GM21825 (cell line): Measurements from ENCODE around the gene TMEM131L.
"Not testable (repeated sequence)": the region's sequence is repeated elsewhere in the genome, so short reads cannot be mapped to it uniquely, and the experiment has no call there.

Experiments
- ATAC-seq: cut with Tn5 transposase; IDR thresholded peaks from one replicate; pipeline ENCODE4 v1.9.1; 2021; ENCODE audit warnings: mild to moderate bottlenecking, moderate library complexity; ENCODE audit not compliant: unreplicated experiment

TMEM131L gene

DNA sequence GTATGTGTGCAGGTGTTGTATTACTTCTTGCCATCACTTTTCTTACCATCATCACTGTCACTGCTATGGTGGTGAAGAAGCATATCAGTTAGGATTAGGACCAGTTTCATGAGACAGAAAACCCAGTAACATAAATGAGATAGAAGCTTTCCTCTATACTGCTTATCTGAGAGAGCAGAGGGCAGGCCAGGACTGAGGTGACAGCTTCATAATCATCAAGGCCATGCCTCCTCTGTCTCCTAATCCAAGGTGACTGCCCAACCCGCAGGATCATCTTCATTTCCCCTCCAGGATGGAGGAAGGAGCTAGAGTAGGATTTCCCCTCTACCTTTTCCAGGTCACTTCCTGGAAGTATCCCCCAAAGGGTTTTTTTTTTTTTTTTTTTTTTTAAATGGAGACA lies 35.4 kb downstream of the TMEM131L start:
- no peak for ATAC-seq

- no peak for ATAC-seq
Observed at GRCh38 chr4:153502584-153502983, 36.4 kb downstream of the TMEM131L start.

GRCh38 chr4:153506341-153507309 lies 40.5 kb downstream of the TMEM131L start:
- ATAC-seq, result no peak

DNA sequence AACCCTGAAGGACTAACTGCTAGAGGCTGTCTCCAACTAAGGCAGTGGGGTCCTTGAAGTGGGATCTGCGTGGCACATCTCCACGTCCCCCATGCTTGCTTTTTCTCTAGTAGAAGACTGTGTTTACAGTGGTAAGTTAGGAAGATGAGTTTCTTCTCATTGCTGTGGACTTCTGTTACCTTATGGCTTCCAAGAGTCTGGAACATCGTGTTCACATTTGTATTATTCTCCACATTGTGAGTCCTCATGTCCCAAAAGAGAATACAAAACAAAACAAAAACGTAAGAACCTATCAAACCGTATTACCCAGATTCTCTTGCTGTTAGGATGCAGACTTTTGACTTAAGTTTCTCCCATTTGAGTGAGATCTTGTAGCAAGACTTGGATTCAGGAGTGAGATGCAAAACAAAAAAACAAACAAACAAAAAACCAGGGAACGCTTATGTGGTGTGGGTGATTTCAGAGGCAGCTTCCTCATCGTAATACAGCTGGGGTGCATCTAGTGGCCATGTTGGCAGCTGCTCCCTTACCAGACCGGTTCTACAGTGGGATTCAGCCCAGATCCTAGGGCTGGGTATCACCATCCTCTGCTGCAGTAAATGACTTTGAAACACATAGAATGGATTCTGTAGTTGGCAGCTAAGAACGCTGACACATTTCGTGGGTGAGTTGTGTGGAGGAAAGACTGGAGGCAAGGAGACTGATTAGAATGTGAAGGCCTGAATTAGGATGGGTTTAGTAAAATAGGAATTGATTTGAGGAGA lies 41.3 kb downstream of the TMEM131L start:
- ATAC-seq, result no peak

- ATAC-seq, result not testable (repeated sequence)
Observed at GRCh38 chr4:153509212-153509611, 43.1 kb downstream of the TMEM131L start.

DNA sequence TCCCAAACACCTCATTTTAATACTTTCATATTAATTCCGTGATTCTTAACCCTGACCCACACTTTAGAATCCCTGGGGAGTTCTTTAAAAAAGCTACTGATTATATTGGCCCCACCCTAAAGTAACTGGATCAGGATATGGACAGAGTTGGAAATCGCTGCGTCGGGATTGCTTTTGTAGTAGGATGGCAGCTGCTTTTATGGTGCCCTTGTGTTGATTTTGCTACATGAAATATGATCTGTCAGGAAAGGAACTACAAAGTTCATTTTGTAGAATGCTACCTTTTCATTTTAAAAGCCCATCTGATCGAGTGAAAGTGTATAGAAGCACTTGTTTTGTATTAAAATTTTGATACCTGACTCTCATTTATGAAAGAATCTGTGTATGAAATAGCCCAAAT lies 43.6 kb downstream of the TMEM131L start:
- ATAC-seq, result no peak

DNA sequence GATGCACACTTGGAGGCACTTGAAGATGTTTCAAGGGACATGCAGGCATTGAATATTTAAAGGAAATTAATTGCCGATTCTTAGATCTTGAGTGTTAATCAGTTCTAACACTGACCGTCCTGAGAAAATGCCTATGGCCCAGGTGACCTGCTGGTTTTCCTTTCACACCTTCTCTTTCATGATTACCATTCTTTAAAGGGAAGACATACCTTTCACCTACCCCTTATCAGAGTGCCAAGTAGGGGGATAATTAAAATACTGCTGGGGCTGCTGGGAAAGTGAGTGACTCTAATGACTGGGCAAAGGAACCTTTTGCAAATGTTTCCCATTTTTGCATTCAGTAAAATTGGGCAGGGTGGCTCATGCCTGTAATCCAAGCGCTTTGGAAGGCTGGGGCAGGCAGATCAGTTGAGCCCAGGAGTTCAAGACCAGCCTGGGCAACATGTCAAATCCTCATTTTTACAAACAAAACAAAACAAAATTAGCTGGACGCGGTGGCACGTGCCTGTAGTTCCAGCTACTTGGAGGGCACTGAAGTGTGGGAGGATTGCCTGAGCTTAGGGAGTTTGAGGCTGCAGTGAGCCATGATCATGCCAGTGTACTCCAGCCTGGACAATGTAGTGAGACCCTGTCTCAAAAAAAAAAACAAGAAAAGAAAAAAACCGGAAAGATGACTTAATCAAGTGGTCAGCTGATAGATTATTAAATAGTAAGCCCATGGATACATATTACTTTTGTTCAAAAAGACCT lies 44.3 kb downstream of the TMEM131L start:
- no peak for ATAC-seq

DNA sequence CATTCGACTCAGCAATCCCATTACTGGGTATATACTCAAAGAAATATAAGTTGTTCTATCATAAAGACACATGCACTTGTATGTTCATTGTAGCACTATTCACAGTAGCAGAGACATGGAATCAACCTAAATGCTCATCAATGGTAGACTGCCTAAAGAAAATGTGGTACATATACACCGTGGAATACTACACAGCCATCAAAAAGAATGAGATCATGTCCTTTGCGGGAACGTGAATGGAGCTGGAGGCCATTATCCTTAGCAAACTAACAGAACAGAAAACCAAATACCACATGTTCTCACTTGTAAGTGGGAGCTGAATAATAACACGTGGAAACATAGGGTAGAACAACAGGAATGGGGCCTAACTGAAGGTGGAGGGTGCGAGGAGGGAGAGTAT lies 44.9 kb downstream of the TMEM131L start:
- no peak for ATAC-seq

DNA sequence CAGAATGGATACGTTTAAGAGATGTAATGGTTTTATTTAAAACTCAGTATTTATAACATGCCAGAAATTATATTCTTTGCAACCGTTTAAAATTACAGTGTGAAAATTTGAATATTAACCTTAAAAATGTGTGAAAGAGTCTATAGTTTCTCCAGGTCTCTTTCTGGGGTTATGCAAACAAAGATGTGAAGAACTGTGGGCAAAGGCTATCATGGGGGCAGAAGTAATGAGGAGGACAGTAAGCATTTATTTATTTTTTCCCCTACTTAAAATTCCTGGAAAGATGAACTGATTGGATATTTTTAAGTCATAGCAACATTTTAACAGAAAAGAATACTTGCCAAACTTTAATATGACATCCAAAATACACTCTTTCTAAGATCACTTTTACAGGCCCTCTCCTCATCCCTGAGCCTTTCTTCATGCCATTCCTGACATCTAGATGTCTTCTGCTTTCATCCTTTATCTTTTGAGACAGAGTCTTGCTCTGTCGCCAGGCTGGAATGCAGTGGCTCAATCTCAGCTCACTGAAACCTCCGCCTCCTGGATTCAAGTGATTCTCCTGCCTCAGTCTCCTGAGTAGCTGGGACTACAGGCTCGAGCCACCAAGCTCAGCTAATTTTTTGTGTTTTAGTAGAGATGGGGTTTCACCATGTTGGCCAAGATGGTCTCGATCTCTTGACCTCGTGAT lies 46.1 kb downstream of the TMEM131L start:
- ATAC-seq, result no peak

GRCh38 chr4:153512952-153513500 lies 46.9 kb downstream of the TMEM131L start:
- no peak for ATAC-seq

DNA sequence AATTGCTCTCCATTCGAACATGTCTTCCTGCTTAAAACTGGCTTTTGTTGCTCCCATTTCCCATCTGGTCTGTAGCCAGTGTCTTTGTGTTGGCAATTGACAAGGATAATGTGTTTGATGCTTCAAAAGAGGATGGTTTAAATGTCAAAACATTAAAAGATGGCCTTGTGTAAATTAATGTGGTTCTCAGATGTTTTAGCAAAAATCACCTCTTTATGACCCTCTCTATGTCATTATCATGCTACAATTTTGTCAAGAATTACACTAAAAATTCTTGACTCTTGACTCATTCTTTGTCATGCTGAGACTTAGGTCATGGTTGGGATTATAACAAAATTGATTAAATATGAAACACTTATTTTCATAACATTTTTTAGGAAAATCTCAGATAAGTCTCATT lies 47.4 kb downstream of the TMEM131L start:
- no peak for ATAC-seq

- ATAC-seq, result no peak
Observed at GRCh38 chr4:153514001-153514526, 47.9 kb downstream of the TMEM131L start.

- no peak for ATAC-seq
Observed at GRCh38 chr4:153514688-153515426, 48.7 kb downstream of the TMEM131L start.

- no peak for ATAC-seq
Observed at GRCh38 chr4:153517159-153517558, 51.0 kb downstream of the TMEM131L start.

DNA sequence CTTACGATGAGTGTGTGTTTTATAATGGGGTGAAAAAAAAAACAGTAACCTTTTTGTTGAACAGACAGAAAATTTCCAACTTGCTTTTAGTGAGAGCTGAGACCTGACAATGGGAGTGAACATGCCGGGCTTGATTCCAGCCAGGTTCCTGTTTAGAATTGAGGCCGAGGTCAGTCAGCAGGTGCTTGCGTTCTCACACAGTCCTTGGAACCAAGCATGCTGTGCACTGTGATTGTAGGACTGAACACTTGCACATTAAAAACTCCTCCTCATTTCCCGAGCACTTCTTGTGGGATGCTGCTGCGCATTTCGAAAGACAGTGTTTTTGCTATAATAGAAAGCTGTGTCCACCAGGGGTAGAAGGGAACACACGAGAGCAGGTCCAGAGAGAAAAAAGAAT lies 51.8 kb downstream of the TMEM131L start:
- no peak for ATAC-seq

DNA sequence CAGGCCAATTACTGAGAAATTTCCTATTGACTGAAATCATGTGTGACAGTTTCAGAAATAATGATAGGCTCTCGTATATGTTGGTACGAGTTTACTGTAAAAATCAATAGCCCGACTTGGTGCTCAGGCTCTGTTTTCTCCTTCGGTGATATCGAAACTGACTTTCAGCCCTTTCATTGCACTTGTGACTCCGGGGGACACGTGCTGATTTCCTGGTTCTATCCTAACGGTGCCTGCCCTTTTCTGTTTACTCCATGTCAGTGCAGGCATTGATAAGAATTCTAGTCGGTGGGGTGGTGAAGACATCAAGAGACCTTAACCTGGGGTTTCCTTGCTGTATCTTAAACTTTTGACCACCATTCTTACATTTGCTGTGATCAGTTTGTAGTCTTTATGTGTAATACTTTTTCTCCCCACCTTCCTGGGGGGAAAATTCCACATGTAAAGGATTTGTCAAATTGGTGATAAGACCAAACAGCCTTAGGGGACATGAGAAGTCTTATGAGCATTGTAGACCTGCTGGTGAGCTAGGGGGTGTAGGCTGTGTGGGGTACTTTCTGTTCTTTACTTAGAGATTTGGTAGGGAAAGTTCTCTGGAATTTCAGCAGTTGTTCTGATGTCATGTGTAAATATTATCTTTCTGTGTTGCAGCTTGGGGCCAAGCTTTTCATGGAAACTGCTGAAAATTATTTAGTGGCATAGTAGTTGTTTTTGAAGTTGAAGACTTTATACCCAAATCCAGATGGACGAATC lies 52.7 kb downstream of the TMEM131L start:
- no peak for ATAC-seq

DNA sequence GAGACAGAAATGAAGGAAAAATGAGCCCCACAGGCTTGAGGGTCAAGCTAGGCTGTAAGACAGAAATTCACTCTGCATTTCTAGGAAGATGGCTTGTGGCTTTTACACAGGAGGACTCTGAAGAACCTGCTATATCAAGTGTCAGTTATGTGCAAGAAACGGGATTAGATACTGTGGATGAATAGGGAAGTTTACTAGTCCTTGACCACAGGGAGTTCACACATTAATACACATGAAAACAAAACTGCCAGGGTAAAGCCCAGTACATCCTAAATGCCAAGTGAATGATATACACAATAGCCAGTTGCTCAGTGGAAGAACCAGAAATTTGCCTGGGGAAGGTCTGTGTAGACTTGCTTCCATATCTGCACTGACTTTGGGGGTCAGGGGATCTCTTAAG lies 53.5 kb downstream of the TMEM131L start:
- ATAC-seq, result no peak

DNA sequence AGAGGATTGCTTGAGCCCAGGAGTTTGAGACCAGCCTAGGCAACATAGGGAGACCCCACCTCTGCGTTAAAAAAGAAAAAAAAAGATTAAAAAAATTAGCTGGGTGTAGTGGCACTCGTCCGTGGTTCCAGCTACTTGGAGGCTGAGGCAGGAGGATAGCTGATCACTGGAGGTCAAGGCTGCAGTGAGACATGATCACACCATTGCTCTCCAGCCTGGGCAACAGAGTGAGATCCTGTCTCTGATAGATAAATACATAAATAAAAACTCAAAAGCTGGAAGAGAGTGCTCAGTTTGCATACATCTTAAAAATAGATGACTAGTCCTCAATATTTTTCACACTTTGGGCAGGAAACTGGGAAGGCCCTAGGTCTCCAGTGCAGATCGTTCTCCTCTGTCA lies 54.1 kb downstream of the TMEM131L start:
- no peak for ATAC-seq
